Limb (tissue), 2 donors: Measurements from ENCODE around the gene TBC1D1.

ENCODE experiments used
- DNase-seq, 2 donors: peaks; one replicate each; pipeline ENCODE4 v3.0.0-alpha.2; 2016; ENCODE audit errors: extremely low spot score in 2 of 2

The TBC1D1 gene

GRCh38 chr4:38099908-38100407 lies 209.1 kb downstream of the TBC1D1 start:
- no peak for DNase-seq

DNA sequence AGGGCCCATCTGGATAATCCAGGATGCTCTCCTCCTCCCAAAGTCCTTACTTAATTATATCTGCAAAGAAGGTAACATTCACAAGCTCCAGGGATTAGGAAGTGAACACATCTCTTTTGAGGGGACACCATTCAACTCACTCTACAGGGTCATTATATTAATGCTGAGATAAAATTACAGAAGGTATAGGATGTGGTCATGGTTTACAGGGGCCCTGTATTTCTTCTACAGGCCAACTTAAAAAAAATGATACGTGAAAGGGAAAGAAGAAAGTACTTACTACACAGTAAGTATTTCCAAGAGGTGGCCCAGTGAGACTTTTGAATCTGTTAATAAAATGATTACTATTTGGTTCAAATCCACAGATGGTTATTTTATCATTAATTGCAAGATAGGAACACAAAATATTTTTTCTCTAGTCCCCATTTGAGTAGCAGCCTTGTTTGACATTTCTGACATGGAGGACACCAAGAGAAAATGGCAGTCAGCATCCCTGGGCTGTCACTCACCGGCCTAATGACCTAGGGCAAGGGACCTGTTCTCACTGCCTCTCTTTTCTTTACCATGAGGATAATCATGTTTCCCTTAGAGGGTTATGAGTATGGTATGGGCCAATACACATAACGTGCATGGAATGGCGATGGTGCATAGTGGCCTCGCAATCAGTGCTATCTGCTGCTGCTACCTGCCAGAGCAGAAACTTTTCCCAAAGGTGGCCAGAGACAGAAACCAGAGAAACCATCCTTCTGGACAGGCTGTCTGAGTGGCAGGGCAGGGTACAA lies 209.8 kb downstream of the TBC1D1 start:
- no peak for DNase-seq

GRCh38 chr4:38101563-38101962 lies 210.7 kb downstream of the TBC1D1 start:
- DNase-seq, result no peak

GRCh38 chr4:38102957-38103588 lies 212.2 kb downstream of the TBC1D1 start:
- DNase-seq, result no peak

GRCh38 chr4:38105475-38106220 lies 214.8 kb downstream of the TBC1D1 start:
- DNase-seq, result no peak

- no peak for DNase-seq
Measured at GRCh38 chr4:38106311-38106710, 215.4 kb downstream of the TBC1D1 start.

DNA sequence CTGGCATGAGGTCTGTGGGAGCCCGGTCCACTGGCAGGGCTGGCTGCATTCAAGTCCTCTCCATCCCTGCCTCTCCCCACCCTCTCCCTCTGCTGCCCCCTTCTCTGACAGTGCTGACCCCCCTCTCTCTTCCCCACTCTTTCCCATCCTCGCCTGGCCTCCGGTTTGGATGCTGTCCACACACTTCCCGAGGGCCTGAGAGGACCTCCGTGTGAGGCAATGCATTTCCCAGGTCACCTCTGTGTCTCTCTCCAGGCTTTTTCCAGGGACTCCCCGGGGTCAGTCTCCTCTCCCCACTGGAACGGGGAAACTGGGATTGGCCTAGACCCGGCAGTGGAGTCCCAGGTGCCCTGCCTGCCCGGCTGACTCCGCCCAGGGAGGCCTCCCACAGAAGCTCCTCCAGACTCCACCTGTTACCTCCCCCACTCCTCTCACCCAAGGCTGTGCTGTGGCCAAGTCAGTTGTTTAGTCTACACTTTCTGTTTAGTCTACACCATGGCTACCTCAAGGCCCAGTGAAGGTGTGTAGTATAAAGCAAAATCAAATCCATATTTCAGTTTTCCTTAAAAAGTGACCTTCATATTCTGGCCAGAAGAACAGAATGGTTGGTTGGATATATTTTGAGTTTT lies 216.1 kb downstream of the TBC1D1 start:
- DNase-seq, result no peak

- DNase-seq, result no peak
Measured at GRCh38 chr4:38107818-38108217, 216.9 kb downstream of the TBC1D1 start.

DNA sequence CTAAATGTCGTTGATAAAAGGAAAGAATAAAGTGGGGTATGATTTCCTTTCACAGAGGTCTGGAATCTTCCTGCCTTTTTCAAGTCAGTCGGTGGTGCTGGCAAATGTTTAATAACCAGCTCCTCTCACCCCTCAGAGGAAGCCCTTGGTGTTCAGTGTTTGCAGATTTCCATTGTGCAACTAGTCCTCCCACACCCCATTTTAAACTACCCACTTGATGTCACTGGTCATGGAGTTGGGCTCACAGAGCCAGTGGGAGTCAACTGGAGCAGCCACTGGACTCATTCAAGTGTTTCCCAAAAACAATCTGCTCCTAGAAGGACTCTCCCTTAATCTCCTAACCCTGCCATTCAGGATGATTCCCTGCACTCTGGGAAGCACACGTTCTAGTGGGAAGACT lies 218.5 kb downstream of the TBC1D1 start:
- no peak for DNase-seq

DNA sequence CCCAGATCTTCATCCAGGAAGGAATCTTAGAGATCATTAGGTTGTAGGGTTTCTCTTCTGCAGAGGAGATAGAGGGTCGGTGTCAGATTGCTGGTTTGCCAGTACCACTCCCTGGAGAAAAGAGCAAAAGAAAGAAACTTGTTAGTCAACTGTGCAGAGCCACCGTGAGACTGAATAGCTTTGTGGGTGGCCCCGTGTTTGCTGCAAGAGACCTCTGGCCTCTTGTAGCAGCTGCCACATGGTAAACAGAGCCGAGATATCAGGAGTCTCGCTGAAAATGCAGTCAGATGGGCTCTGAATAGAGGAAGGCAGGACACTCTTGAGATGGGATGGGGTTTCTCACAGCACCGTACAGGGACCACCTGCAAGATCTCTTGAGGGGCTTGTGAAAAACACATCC lies 219.0 kb downstream of the TBC1D1 start:
- DNase-seq, result no peak

DNA sequence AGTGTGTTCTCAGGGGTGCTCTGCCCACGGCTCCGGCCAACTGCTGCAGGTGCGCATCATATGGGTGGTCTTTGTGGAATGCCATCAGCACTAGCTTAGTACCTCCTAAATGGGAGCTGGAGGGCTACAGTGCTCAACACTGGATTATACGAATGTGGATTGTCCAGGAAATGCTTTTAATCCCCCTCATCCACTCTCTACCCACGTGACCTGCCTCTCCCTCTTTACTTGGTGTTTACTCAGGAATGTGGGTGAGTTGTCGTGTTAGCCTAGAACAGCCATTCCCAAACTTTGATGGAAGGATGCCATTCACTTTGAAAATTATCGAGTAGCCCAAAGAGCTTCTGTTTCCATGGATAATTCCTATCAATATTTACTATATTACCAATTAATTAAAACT lies 220.1 kb downstream of the TBC1D1 start:
- DNase-seq, result no peak

GRCh38 chr4:38111717-38112116 lies 220.8 kb downstream of the TBC1D1 start:
- DNase-seq, result no peak

- no peak for DNase-seq
Measured at GRCh38 chr4:38113132-38113531, 222.2 kb downstream of the TBC1D1 start.

- no peak for DNase-seq
Measured at GRCh38 chr4:38113551-38113950, 222.7 kb downstream of the TBC1D1 start.

- no peak for DNase-seq
Measured at GRCh38 chr4:38114386-38115150, 223.7 kb downstream of the TBC1D1 start.

DNA sequence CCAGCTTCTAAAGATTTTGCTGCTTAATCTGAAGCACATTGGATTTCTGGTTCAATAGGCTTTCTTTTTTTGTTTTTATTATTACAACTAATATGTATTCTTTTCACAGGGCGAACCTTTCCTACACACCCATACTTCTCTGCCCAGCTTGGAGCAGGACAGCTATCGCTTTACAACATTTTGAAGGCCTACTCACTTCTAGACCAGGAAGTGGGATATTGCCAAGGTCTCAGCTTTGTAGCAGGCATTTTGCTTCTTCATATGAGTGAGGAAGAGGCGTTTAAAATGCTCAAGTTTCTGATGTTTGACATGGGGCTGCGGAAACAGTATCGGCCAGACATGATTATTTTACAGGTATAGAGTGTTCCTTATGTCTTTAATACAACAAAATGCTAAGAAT lies 224.7 kb downstream of the TBC1D1 start:
- DNase-seq, result no peak

DNA sequence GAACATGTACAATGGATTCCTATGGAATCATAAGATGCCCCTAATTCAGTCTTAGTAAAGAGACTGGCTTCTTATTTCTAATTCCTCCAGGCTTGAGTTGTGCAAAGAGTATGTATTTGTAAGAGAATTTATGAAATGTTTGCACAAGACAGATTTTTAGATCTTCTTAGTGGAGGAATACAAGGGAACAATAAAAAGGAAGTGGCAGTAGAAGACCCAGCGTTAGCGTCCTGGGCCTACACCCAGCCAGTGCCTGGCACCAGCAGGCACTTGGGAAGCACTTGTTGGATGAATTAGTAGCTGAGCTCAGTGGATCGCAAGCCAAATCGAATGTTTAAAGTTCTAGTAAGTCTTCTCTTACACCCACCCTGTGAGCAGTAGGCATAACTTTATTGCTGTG lies 226.7 kb downstream of the TBC1D1 start:
- no peak for DNase-seq

DNA sequence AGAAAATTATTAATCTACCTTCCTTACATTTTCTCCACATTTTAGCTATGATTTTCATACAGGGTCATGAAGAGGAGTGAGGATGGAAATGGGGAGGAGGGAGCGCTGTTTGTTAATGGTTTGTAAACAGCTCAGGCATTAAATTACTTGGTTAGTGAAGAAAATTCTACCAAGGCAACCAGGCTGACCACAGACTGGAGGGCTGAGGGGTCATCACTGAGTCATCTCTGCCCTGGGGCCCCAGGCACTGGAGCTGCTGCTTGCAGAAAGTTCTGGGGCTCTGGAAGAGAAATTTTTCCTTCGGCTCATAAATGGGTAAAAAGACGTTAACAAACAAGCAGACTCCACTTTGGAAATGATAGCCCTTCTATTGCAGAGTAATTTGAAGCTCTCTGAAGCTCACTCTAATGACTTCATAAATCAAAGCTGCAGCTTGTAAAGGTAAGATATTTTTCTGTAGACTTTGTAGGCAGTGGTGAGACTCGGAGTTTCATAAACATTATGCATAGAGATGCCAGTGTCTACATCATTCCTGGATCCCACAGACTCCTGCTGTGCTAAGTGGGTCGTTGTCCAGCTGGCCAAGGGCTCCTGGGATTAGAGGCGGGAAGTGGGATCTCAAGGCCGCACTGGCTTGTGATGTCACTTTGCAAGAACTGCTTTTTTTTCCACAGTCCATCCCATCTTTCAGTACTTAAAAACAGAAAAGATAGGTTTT lies 228.9 kb downstream of the TBC1D1 start:
- peak in 1 of 2 donors; percentile 56 for DNase-seq

DNA sequence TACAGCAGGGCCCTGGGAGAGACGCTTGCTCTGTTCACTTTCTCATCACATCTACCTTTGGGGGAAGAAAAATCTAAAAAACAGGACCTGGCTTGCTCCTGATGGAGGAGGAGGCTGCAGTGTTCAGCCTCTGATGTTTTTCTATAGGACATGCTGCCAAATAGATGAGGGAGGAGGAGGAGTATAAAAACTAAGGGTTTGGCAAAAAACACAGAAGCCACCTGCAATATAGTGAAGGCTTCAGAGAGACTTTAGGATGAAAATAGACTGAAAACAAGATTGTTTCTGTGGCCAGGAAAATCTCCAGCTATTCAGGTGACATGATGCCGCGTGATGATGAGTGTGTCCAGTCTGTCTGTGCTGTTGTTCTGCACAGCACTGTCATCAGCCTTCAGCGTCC lies 229.9 kb downstream of the TBC1D1 start:
- no peak for DNase-seq

DNA sequence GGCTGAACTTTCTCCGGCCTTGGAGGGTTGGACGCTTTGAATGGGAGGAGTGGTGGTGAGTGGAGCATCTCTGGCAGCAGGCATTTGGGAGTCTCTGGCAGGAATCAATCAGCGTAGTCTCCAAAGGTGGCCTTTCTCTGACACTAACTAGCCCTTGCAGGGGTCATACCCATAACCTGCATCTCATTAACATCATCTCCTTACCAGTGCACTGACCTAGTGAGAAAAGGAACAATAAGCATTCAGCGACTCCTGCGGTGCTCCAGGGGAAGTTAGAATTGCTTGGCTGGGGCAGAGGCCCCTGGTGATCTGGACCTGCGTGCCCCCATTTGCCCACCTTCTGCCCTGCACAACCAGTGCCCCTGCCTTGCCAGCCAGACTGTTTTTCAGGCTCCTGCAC lies 231.2 kb downstream of the TBC1D1 start:
- DNase-seq, result no peak
